OCI-LY1 (cell line): ENCODE measurements around the gene FAM83F.

Source experiments
- H2AFZ ChIP-seq: fragments of 200-600 bp; sonication (generic), shearing (Covaris generic); 2 replicates; pipeline ENCODE4 v1.6.0; 2014; ENCODE audit warnings: antibody characterized with exemption, mild to moderate bottlenecking, low read length
- H3F3A ChIP-seq: fragments of 200-600 bp; sonication (generic), shearing (Covaris generic); 2 replicates; pipeline ENCODE4 v1.6.0; 2014; ENCODE audit warnings: mild to moderate bottlenecking, antibody characterized with exemption, low read length, moderate library complexity; ENCODE audit not compliant: insufficient read depth
- H3K27ac ChIP-seq: fragments of 200-600 bp; sonication (generic); 2 replicates; pipeline ENCODE4 v1.5.1; 2014; ENCODE audit warnings: low read length, mixed run types, mild to moderate bottlenecking, low read depth; ENCODE audit not compliant: poor library complexity, severe bottlenecking
- H3K27me3 ChIP-seq: fragments of 200-600 bp; sonication (generic); 2 replicates; pipeline ENCODE4 v1.6.0; 2014; ENCODE audit warnings: antibody characterized with exemption, mild to moderate bottlenecking, low read length, moderate library complexity; ENCODE audit not compliant: insufficient read depth
- H3K36me3 ChIP-seq: fragments of 200-600 bp; sonication (generic); 2 replicates; pipeline ENCODE4 v1.6.1; 2014; ENCODE audit warnings: mild to moderate bottlenecking, antibody characterized with exemption, low read length, moderate library complexity, mixed read lengths; ENCODE audit not compliant: insufficient read depth
- H3K4me1 ChIP-seq: fragments of 200-600 bp; sonication (generic); 2 replicates; pipeline ENCODE4 v1.5.1; 2014; ENCODE audit warnings: mild to moderate bottlenecking, low read length, moderate library complexity; ENCODE audit not compliant: insufficient read depth, severe bottlenecking
- H3K4me2 ChIP-seq: fragments of 200-600 bp; sonication (generic), shearing (Covaris generic); 2 replicates; pipeline ENCODE4 v1.6.1; 2014; ENCODE audit warnings: low read length
- H3K4me3 ChIP-seq: fragments of 200-600 bp; sonication (generic); 2 replicates; pipeline ENCODE4 v1.5.1; 2014; ENCODE audit warnings: low read length, low read depth, mild to moderate bottlenecking, mixed read lengths; ENCODE audit not compliant: poor library complexity, severe bottlenecking
- H3K79me2 ChIP-seq: fragments of 200-600 bp; shearing (Covaris generic); 2 replicates; pipeline ENCODE4 v1.6.1; 2016; ENCODE audit warnings: mixed run types, low read length, mixed read lengths; ENCODE audit not compliant: insufficient read depth
- H3K9ac ChIP-seq: fragments of 200-600 bp; sonication (generic), shearing (Covaris generic); 2 replicates; pipeline ENCODE4 v1.6.1; 2014; ENCODE audit warnings: mild to moderate bottlenecking, low read length, mixed read lengths
- H3K9me2 ChIP-seq: fragments of 200-600 bp; sonication (generic), shearing (Covaris generic); 2 replicates; pipeline ENCODE4 v1.6.1; 2014; ENCODE audit warnings: low read depth, mild to moderate bottlenecking, low read length, mixed read lengths
- H3K9me3 ChIP-seq: fragments of 200-600 bp; shearing (Covaris generic); 2 replicates; pipeline ENCODE4 v1.6.1; 2014; ENCODE audit warnings: low read length, mixed read lengths
- H4K20me1 ChIP-seq: fragments of 200-600 bp; sonication (generic), shearing (Covaris generic); 2 replicates; pipeline ENCODE4 v1.6.0; 2016; ENCODE audit warnings: mild to moderate bottlenecking, low read length; ENCODE audit not compliant: insufficient read depth
- CTCF ChIP-seq: fragments of 200-600 bp; sonication (generic), shearing (Covaris generic); IDR thresholded peaks from 2 replicates; pipeline ENCODE4 v1.5.1; 2017; ENCODE audit warnings: mild to moderate bottlenecking, antibody characterized with exemption, low read length, moderate library complexity, mixed read lengths
- EZH2 ChIP-seq: fragments of 200-600 bp; sonication (generic), shearing (Covaris generic); IDR thresholded peaks from 2 replicates; pipeline ENCODE4 v1.8.0; 2017; ENCODE audit warnings: borderline replicate concordance, mixed run types, mild to moderate bottlenecking, antibody characterized with exemption, low read length, moderate library complexity, mixed read lengths

The FAM83F gene

GRCh38 chr22:39988386-39989114 is 6.2 kb upstream of the FAM83F start:
- Histone ChIP-seq H3K9ac (no peak overlapping the region), H3F3A (no peaks in the 10 kb centered on the region), H4K20me1 (no peaks in the 10 kb centered on the region), H3K36me3 (no peaks in the 10 kb centered on the region), H3K9me2 (no peaks in the 10 kb centered on the region), H3K4me2 (no peak overlapping the region), H2AFZ (no peak overlapping the region), H3K79me2 (no peaks in the 10 kb centered on the region), H3K27ac (no peak overlapping the region), H3K4me3 (no peak overlapping the region), H3K27me3 (peaks cover 3% of the 10 kb centered on the region; the same call in 1 of the 2 replicates), H3K4me1 (no peaks in the 10 kb centered on the region), H3K9me3 (no peaks in the 10 kb centered on the region)
- TF ChIP-seq EZH2 (no peak), CTCF (no peak)

DNA sequence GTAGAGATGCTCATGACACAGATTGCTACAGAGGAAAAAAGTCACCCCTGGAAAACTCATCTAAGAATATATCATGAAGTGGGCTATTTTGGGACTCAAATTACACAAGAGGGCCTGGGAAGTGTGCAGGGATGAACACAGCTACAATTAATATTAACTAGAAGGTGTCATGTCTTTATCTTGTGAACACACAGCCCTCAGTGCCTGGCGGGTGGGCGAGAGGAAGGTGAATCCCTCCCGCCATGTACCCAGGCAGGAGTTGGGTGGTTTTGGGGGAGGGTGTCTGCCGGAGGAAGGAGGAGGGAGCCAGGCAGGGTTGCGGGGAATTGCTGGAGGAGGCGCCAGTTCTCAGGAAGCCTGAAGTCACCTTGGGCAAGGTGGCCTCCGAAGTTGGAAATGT is 5.1 kb upstream of the FAM83F start:
- Histone ChIP-seq H4K20me1 (no peaks in the 10 kb centered on the region), H3K27ac (no peak overlapping the region), H2AFZ (no peak overlapping the region), H3F3A (no peaks in the 10 kb centered on the region), H3K4me3 (no peak overlapping the region), H3K36me3 (no peaks in the 10 kb centered on the region), H3K9me2 (no peaks in the 10 kb centered on the region), H3K27me3 (peaks cover 3% of the 10 kb centered on the region; the same call in 1 of the 2 replicates), H3K9me3 (no peaks in the 10 kb centered on the region), H3K4me1 (no peaks in the 10 kb centered on the region), H3K9ac (no peak overlapping the region), H3K4me2 (no peak overlapping the region), H3K79me2 (no peaks in the 10 kb centered on the region)
- TF ChIP-seq CTCF (no peak), EZH2 (no peak)

DNA sequence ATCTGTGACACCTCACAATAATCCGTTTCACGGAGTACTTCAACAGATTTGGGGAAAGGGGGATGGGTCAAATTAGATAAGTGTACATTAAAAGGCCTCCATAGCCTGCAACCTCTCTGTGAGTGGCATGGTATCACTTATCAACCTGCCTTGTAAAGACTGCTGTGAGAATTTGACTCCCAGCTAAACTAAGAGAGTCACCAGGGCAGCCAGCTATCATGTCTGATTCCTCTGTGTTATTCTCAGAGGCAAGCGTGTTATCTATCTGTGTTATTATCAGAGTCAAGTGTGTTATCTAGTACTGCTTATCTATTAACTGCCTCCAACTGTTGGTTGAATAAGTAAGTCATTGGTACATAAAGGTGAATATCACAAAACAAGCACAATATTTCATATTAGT is 4.1 kb upstream of the FAM83F start:
- no peak for TF ChIP-seq EZH2
- no peak for TF ChIP-seq CTCF
- no peaks in the 10 kb centered on the region for H4K20me1 ChIP-seq
- H3K9me3 ChIP-seq, result no peaks in the 10 kb centered on the region
- no peaks in the 10 kb centered on the region for H3K9me2 ChIP-seq
- H3F3A ChIP-seq, result no peaks in the 10 kb centered on the region
- no peaks in the 10 kb centered on the region for H3K36me3 ChIP-seq
- no peaks in the 10 kb centered on the region for H3K4me1 ChIP-seq
- no peak overlapping the region for H3K27ac ChIP-seq
- no peak overlapping the region for H3K9ac ChIP-seq
- no peak overlapping the region for H2AFZ ChIP-seq
- H3K4me3 ChIP-seq, result no peak overlapping the region
- no peak overlapping the region for H3K4me2 ChIP-seq
- H3K27me3 ChIP-seq, result peaks cover 3% of the 10 kb centered on the region; the same call in 1 of the 2 replicates
- H3K79me2 ChIP-seq, result no peaks in the 10 kb centered on the region
